Endothelial cell of umbilical vein (primary cell): ENCODE data around the gene ANKRD12. TPM values are rescaled to one million over a fixed set of nuclear protein-coding genes. Genes with fewer than 3 reads are reported as not detected.

Source experiments
- BruUV-seq: library from RNA; stranded (reverse); fragments of 400-500 nt; replicated peaks from 2 replicates; lab custom pipeline; 2021; lab: Mats Ljungman, UMichigan
- CTCF ChIA-PET: fragments of 300-600, 350-600 bp; sonication (Branson Sonifier 250); formaldehyde crosslinking; loops from one replicate; lab custom pipeline; 2021; ENCODE audit warnings: antibody characterized with exemption, inconsistent platforms; lab: Charles Lee
- POLR2A ChIA-PET: fragments of 300-600, 350-600 bp; sonication (Branson Sonifier 250); formaldehyde crosslinking; loops from one replicate; lab custom pipeline; 2021; ENCODE audit warnings: antibody characterized with exemption, inconsistent platforms; lab: Charles Lee
- DNase-seq: peaks from one replicate; pipeline ENCODE4 v3.0.0-alpha.2; 2011; ENCODE audit warnings: low read depth, low spot score
- FAIRE-seq: peaks from 2 replicates; lab custom pipeline; 2011; peaks lifted over from hg19 to GRCh38; lab: Jason Lieb, UNC
- H2AFZ ChIP-seq: 2 replicates; pipeline ENCODE4 v1.6.0; 2012; ENCODE audit warnings: low read depth, low read length, control low read depth, inconsistent platforms
- H3K27ac ChIP-seq: 2 replicates; pipeline ENCODE4 v1.5.1; 2011; ENCODE audit warnings: low read depth, mild to moderate bottlenecking, control low read depth, low read length, moderate library complexity; ENCODE audit not compliant: insufficient read depth
- H3K27me3 ChIP-seq, 2 experiments: 2 replicates each; pipeline versions ENCODE4 v1.6.0 to v1.6.1; 2011; ENCODE audit warnings: low read length in 2 of 2, mixed read lengths in 1 of 2; ENCODE audit not compliant: control insufficient read depth in 2 of 2, insufficient read depth in 2 of 2
- H3K36me3 ChIP-seq, 2 experiments: 2 replicates in 1 of 2; 3 replicates in 1 of 2; pipeline ENCODE4 v1.5.1; 2011; ENCODE audit warnings: low read length in 2 of 2, mild to moderate bottlenecking in 1 of 2, moderate library complexity in 1 of 2; ENCODE audit not compliant: control insufficient read depth in 2 of 2, insufficient read depth in 2 of 2; ENCODE audit errors: extremely low read depth in 1 of 2
- H3K4me1 ChIP-seq: 3 replicates; pipeline ENCODE4 v1.5.1; 2011; ENCODE audit warnings: mild to moderate bottlenecking, low read length; ENCODE audit not compliant: control insufficient read depth, insufficient read depth; ENCODE audit errors: extremely low read depth
- H3K4me2 ChIP-seq: 2 replicates; pipeline ENCODE4 v1.6.1; 2011; ENCODE audit warnings: low read length, control low read depth, mixed read lengths; ENCODE audit not compliant: insufficient read depth
- H3K4me3 ChIP-seq, 3 experiments: fragments of 200-600 bp in 1 of 3; sonication (generic), shearing (Covaris generic) in 1 of 3; replicated peaks in 1 of 3; 2 replicates each; pipeline ENCODE4 v1.5.1; 2011 to 2016; ENCODE audit warnings: control low read depth in 3 of 3, low read length in 3 of 3, mild to moderate bottlenecking in 2 of 3, inconsistent platforms in 1 of 3, low read depth in 1 of 3, moderate library complexity in 1 of 3; ENCODE audit not compliant: insufficient read depth in 1 of 3
- H3K79me2 ChIP-seq: 2 replicates; pipeline ENCODE4 v1.6.0; 2012; ENCODE audit warnings: low read length, inconsistent platforms; ENCODE audit not compliant: control insufficient read depth, insufficient read depth
- H3K9ac ChIP-seq: replicated peaks from 2 replicates; pipeline ENCODE3; 2011; ENCODE audit warnings: low read length, control low read depth; ENCODE audit not compliant: insufficient read depth; ENCODE audit errors: extremely low read depth
- H3K9me1 ChIP-seq: replicated peaks from 3 replicates; pipeline ENCODE4 v1.6.0; 2011; ENCODE audit warnings: mild to moderate bottlenecking, low read length; ENCODE audit not compliant: control insufficient read depth, insufficient read depth; ENCODE audit errors: extremely low read depth
- H3K9me3 ChIP-seq: replicated peaks from 2 replicates; pipeline ENCODE4 v1.5.1; 2012; ENCODE audit warnings: low read length, inconsistent platforms; ENCODE audit not compliant: control insufficient read depth, insufficient read depth
- H4K20me1 ChIP-seq: replicated peaks from 2 replicates; pipeline ENCODE3; 2011; ENCODE audit warnings: mild to moderate bottlenecking, low read length; ENCODE audit not compliant: control insufficient read depth, insufficient read depth; ENCODE audit errors: extremely low read depth
- EZH2 ChIP-seq: IDR thresholded peaks from 2 replicates; pipeline ENCODE4 v1.6.1; 2012; ENCODE audit warnings: borderline replicate concordance, low read depth, mild to moderate bottlenecking, moderate library complexity, low read length, inconsistent platforms; ENCODE audit not compliant: severe bottlenecking
- FOS ChIP-seq: IDR thresholded peaks from 2 replicates; pipeline ENCODE4 v1.6.1; 2011; ENCODE audit warnings: mild to moderate bottlenecking, low read length, moderate library complexity, borderline replicate concordance; ENCODE audit not compliant: insufficient read depth
- GATA2 ChIP-seq: IDR thresholded peaks from 2 replicates; pipeline ENCODE4 v1.7.0; 2011; ENCODE audit warnings: low read depth, mild to moderate bottlenecking, moderate library complexity, mixed read lengths, low read length; ENCODE audit not compliant: insufficient read length, insufficient read depth
- JUN ChIP-seq: IDR thresholded peaks from 2 replicates; pipeline ENCODE4 v1.6.1; 2011; ENCODE audit warnings: borderline replicate concordance, low read depth; ENCODE audit not compliant: insufficient read length, insufficient read depth
- MYC ChIP-seq: IDR thresholded peaks from one replicate; pipeline ENCODE4 v1.6.1; 2011; ENCODE audit warnings: mild to moderate bottlenecking, low read depth, low read length
- POLR2A ChIP-seq: IDR thresholded peaks from 2 replicates; pipeline ENCODE4 v1.6.1; 2012; ENCODE audit warnings: low read depth, mild to moderate bottlenecking, control low read depth, low read length
- POLR2AphosphoS5 ChIP-seq: IDR thresholded peaks from 2 replicates; pipeline ENCODE4 v1.6.1; 2012; ENCODE audit warnings: low read depth, mild to moderate bottlenecking, control low read depth, low read length, moderate library complexity; ENCODE audit not compliant: insufficient read depth
- dilution Hi-C: fragments of 300-500 bp; cut with MboI; formaldehyde crosslinking; loops from one replicate; pipeline ENCODE4 v1.15.0; 2019; ENCODE audit warnings: low sequenced_read_pairs; ENCODE audit not compliant: extremely low pct_ligation_motif_present
- intact Hi-C: fragments of 100-400 bp; cut with micrococcal nuclease; formaldehyde crosslinking; loops from one replicate; pipeline ENCODE4 v1.10.0; 2022
- polyA plus RNA-seq, 4 experiments: library from polyadenylated mRNA; depleted of rRNA in 3 of 4; stranded (reverse) in 3 of 4; unstranded in 1 of 4; fragments of >200 nt; gene quantifications; 2 replicates each; pipeline versions ENCODE4 v1.2.1 to v1.2.3, GENCODE V29; 2011 to 2012; ENCODE audit warnings: missing spikeins in 1 of 4
- total RNA-seq: library from RNA; stranded (reverse); gene quantifications from 2 replicates; pipeline ENCODE4 v1.2.3, GENCODE V29; 2021
- TF ChIP-seq, protein P1 (sequence below), 2 donors: IDR thresholded peaks; 1 replicate in 1 of 2; 2 replicates in 1 of 2; pipeline ENCODE4 v1.5.1; 2011; ENCODE audit warnings: low read length in 2 of 2, mild to moderate bottlenecking in 2 of 2, moderate library complexity in 2 of 2, control low read depth in 1 of 2, inconsistent platforms in 1 of 2, low read depth in 1 of 2; ENCODE audit not compliant: insufficient read depth in 1 of 2; ENCODE audit errors: extremely low read depth in 1 of 2
- TF ChIP-seq, protein P2 (sequence below): IDR thresholded peaks from 2 replicates; pipeline ENCODE4 v1.6.1; 2011; ENCODE audit not compliant: insufficient read depth, insufficient read length

Gene ANKRD12
- total and polyA plus RNA-seq, 2 donors (not counting 3 experiments of a cell fraction or from before 2014, with no cell fraction given), result 1.5 to 25.4 TPM

DNA sequence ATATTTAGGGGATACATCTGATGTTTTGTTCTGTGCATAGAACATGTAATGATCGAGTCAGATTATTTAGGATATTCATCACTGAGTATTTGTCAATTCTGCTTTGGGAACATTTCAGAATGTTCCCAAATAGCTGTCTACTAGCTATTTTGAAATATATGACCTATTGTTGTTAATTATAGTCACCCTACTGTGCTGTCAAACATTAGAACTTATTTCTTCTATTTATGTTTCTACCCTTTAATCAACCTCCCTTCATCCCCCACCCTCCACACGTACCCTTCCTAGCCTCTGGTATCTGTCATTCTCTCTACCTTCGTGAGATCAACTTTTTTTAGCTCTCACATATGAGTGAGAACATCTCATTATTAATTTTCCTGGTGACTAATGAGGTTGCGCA lies 40.9 kb downstream of the ANKRD12 start:
- Histone ChIP-seq H3K36me3 (no peaks in the 10 kb centered on the region), H3K9ac (no peak overlapping the region), H3K9me1 (no peaks in the 10 kb centered on the region), H3K27ac (no peak overlapping the region), H4K20me1 (no peaks in the 10 kb centered on the region), H3K4me1 (peaks cover 5% of the 10 kb centered on the region), H3K9me3 (no peaks in the 10 kb centered on the region), H3K4me3 (no peak overlapping the region), H3K27me3 (no peaks in the 10 kb centered on the region), H2AFZ (no peak overlapping the region), H3K4me2 (no peak overlapping the region), H3K79me2 (peaks cover 74% of the 10 kb centered on the region)
- POLR2A ChIA-PET, result no interaction called here
- no TSS peak for BruUV-seq
- intact Hi-C loops, result no loop called here
- no peak for TF ChIP-seq JUN
- TF ChIP-seq MYC, result no peak
- no peak for TF ChIP-seq FOS
- no peak for TF ChIP-seq POLR2A
- TF ChIP-seq, protein P1, sequence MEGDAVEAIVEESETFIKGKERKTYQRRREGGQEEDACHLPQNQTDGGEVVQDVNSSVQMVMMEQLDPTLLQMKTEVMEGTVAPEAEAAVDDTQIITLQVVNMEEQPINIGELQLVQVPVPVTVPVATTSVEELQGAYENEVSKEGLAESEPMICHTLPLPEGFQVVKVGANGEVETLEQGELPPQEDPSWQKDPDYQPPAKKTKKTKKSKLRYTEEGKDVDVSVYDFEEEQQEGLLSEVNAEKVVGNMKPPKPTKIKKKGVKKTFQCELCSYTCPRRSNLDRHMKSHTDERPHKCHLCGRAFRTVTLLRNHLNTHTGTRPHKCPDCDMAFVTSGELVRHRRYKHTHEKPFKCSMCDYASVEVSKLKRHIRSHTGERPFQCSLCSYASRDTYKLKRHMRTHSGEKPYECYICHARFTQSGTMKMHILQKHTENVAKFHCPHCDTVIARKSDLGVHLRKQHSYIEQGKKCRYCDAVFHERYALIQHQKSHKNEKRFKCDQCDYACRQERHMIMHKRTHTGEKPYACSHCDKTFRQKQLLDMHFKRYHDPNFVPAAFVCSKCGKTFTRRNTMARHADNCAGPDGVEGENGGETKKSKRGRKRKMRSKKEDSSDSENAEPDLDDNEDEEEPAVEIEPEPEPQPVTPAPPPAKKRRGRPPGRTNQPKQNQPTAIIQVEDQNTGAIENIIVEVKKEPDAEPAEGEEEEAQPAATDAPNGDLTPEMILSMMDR (IDR thresholded peaks at IDR 0.05; ENCODE audit: extremely low read depth in 1 of 2, insufficient read depth in 1 of 2, low read depth in 1 of 2, low read length in 2 of 2), result no peak
- no peak for TF ChIP-seq GATA2
- TF ChIP-seq EZH2, result no peak
- no peak for TF ChIP-seq POLR2AphosphoS5
- TF ChIP-seq, protein P2, sequence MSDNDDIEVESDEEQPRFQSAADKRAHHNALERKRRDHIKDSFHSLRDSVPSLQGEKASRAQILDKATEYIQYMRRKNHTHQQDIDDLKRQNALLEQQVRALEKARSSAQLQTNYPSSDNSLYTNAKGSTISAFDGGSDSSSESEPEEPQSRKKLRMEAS, result no peak
- CTCF ChIA-PET, result interaction anchor here (1.2 to 1.4 kb wide), 3 partner anchors 17 to 339 kb away, joined by 3 to 4 read pairs (median 3); no protein-coding TSS in a partner anchor
- no peak for DNase-seq
- dilution Hi-C loops, result no loop called here
- FAIRE-seq, result no peak
